ENCODE measurements around the gene GALNT16.

DNA sequence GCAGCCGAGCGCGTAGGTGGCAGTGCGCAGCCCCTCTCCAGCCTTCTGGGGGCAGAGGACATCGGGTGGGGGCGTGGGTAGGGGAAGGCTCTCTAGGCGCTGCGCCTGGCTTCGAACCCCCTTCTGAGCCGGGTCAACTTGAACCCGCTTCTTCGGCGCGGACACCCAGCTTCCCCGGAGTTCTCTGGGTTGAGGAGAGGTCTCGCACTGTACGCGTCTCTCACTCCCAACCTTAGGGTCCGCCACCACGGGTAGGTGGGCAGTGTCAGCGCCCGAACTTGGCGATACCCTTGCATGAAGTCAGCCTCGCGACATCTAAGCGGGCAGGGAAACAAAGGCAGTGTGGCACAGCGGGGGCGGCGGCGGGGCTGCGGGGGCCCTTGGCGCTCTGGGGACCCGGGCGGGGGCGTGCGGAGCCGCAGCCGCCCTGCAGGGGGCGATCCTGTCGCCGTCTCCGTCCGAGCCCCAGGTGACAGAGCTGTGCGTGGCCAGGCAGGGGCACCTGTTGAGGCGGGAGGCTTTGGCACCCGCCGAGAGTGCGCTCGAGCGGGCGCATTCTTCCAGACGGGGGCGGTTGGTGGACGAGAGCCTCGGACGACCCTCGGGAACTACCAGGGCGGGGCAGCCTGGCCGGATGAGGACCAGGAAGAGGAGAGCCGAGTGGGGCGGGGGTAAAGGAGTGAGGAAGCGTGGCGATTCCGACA is 1.1 kb downstream of the GALNT16 start:
- TF ChIP-seq, protein P1, sequence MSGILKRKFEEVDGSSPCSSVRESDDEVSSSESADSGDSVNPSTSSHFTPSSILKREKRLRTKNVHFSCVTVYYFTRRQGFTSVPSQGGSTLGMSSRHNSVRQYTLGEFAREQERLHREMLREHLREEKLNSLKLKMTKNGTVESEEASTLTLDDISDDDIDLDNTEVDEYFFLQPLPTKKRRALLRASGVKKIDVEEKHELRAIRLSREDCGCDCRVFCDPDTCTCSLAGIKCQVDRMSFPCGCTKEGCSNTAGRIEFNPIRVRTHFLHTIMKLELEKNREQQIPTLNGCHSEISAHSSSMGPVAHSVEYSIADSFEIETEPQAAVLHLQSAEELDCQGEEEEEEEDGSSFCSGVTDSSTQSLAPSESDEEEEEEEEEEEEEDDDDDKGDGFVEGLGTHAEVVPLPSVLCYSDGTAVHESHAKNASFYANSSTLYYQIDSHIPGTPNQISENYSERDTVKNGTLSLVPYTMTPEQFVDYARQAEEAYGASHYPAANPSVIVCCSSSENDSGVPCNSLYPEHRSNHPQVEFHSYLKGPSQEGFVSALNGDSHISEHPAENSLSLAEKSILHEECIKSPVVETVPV (CRISPR knock-in tag; IDR thresholded peaks at IDR 0.05): no peak
- no peak for TF ChIP-seq ISL1 (CRISPR knock-in tag; IDR thresholded peaks at IDR 0.05)
- no peak for TF ChIP-seq BACH2 (CRISPR knock-in tag; IDR thresholded peaks at IDR 0.05; ENCODE audit: borderline replicate concordance)
- no peak for TF ChIP-seq ZFP30 (CRISPR knock-in tag; IDR thresholded peaks at IDR 0.05)
- TF ChIP-seq, protein P2, sequence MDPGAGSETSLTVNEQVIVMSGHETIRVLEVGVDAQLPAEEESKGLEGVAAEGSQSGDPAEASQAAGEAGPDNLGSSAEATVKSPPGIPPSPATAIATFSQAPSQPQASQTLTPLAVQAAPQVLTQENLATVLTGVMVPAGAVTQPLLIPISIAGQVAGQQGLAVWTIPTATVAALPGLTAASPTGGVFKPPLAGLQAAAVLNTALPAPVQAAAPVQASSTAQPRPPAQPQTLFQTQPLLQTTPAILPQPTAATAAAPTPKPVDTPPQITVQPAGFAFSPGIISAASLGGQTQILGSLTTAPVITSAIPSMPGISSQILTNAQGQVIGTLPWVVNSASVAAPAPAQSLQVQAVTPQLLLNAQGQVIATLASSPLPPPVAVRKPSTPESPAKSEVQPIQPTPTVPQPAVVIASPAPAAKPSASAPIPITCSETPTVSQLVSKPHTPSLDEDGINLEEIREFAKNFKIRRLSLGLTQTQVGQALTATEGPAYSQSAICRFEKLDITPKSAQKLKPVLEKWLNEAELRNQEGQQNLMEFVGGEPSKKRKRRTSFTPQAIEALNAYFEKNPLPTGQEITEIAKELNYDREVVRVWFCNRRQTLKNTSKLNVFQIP (CRISPR knock-in tag; IDR thresholded peaks at IDR 0.05; ENCODE audit: borderline replicate concordance, low read depth): no peak
- no peak for TF ChIP-seq ZNF8 (CRISPR knock-in tag; IDR thresholded peaks at IDR 0.05)
- TF ChIP-seq, protein P3, sequence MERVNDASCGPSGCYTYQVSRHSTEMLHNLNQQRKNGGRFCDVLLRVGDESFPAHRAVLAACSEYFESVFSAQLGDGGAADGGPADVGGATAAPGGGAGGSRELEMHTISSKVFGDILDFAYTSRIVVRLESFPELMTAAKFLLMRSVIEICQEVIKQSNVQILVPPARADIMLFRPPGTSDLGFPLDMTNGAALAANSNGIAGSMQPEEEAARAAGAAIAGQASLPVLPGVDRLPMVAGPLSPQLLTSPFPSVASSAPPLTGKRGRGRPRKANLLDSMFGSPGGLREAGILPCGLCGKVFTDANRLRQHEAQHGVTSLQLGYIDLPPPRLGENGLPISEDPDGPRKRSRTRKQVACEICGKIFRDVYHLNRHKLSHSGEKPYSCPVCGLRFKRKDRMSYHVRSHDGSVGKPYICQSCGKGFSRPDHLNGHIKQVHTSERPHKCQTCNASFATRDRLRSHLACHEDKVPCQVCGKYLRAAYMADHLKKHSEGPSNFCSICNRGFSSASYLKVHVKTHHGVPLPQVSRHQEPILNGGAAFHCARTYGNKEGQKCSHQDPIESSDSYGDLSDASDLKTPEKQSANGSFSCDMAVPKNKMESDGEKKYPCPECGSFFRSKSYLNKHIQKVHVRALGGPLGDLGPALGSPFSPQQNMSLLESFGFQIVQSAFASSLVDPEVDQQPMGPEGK (CRISPR knock-in tag; IDR thresholded peaks at IDR 0.05; ENCODE audit: borderline replicate concordance): no peak
- TF ChIP-seq PPARA (CRISPR knock-in tag; IDR thresholded peaks at IDR 0.05; ENCODE audit: borderline replicate concordance): no peak
- no peak for TF ChIP-seq ZFP3 (CRISPR knock-in tag; IDR thresholded peaks at IDR 0.05)
- no peak for TF ChIP-seq ARNTL (CRISPR knock-in tag; IDR thresholded peaks at IDR 0.05; ENCODE audit: borderline replicate concordance, low read depth)
- no peak for TF ChIP-seq RARB (CRISPR knock-in tag; IDR thresholded peaks at IDR 0.05)

Data from SK-N-SH treated with all-trans-retinoic acid at 6 μM for 48 hours (cell line).